Lower lobe of right lung (tissue), 2 donors: ENCODE results near the gene ASB15. TPM values are rescaled to one million over a fixed set of nuclear protein-coding genes. Genes with fewer than 3 reads are reported as not detected.
A peak's percentile ranks its signal among the peaks of the same experiment; 100 is the strongest.

Experiments
- ATAC-seq, 2 donors: fragments of 200-7000 bp; cut with Tn5 transposase; one replicate each; pipeline ENCODE4 v1.9.1; 2020 to 2022; ENCODE audit warnings: mild to moderate bottlenecking in 2 of 2, moderate library complexity in 2 of 2
- DNase-seq: peaks from one replicate; pipeline ENCODE4 v3.0.0-alpha.2; 2020
- H3K27ac ChIP-seq: fragments of 200-600 bp; one replicate; pipeline ENCODE4 v1.8.0; 2022
- H3K27me3 ChIP-seq: fragments of 200-600 bp; one replicate; pipeline ENCODE4 v1.8.0; 2022; ENCODE audit warnings: low read depth
- H3K36me3 ChIP-seq: fragments of 200-600 bp; one replicate; pipeline ENCODE4 v1.8.0; 2022; ENCODE audit warnings: mild to moderate bottlenecking
- H3K4me1 ChIP-seq: fragments of 200-600 bp; one replicate; pipeline ENCODE4 v1.8.0; 2022
- H3K4me3 ChIP-seq: fragments of 200-600 bp; one replicate; pipeline ENCODE4 v1.8.0; 2022; ENCODE audit warnings: mild to moderate bottlenecking
- H3K9me3 ChIP-seq: fragments of 200-600 bp; one replicate; pipeline ENCODE4 v1.8.0; 2022
- CTCF ChIP-seq: fragments of 200-600 bp; IDR thresholded peaks from one replicate; pipeline ENCODE4 v1.8.0; 2022; ENCODE audit warnings: antibody characterized with exemption, mild to moderate bottlenecking
- intact Hi-C: fragments of 100-400 bp; cut with DNase I; formaldehyde crosslinking; loops from one replicate; pipeline ENCODE4 v1.11.0; 2022
- total RNA-seq: library from RNA; stranded (reverse); fragmentation: NEBNext Ultra II Directional; extraction: Animal tissue kit (Norgen Biotek cat#: 25700); gene quantifications from one replicate; pipeline ENCODE4 v1.2.1, GENCODE V29; 2021
- donor health status: DM: no; HTN: yes; CAD: no; lungs with severe emphysema.

ASB15 gene
- total RNA-seq, 1 donor from 2014 or later: not detected

- no peak overlapping the region for H3K27ac ChIP-seq
Observed at GRCh38 chr7:123643495-123644441, 42.1 kb downstream of the ASB15 start.

GRCh38 chr7:123645516-123645915 is 43.9 kb downstream of the ASB15 start:
- Histone ChIP-seq H3K36me3 (no peaks in the 10 kb centered on the region), H3K9me3 (no peaks in the 10 kb centered on the region), H3K27ac (no peak overlapping the region), H3K27me3 (no peaks in the 10 kb centered on the region), H3K4me3 (no peak overlapping the region), H3K4me1 (peaks cover 12% of the 10 kb centered on the region)
- intact Hi-C loops: no loop called here
- TF ChIP-seq CTCF: no peak
- DNase-seq: no peak
- no peak for ATAC-seq

More at GRCh38 chr7:123643495-123644441, 42.1 kb downstream of the ASB15 start:
- H3K36me3 ChIP-seq: no peaks in the 10 kb centered on the region
- TF ChIP-seq CTCF: no peak
- DNase-seq (no peak), ATAC-seq (peak in 1 of 2 donors; percentile 54)
- H3K27me3 ChIP-seq: no peaks in the 10 kb centered on the region
- no peaks in the 10 kb centered on the region for H3K9me3 ChIP-seq
- H3K4me1 ChIP-seq: peaks cover 12% of the 10 kb centered on the region
- no peak overlapping the region for H3K4me3 ChIP-seq
- intact Hi-C loops: no loop called here

- intact Hi-C loops: no loop called here
- Histone ChIP-seq H3K27ac (no peak overlapping the region), H3K36me3 (no peaks in the 10 kb centered on the region), H3K4me1 (peaks cover 12% of the 10 kb centered on the region), H3K4me3 (no peak overlapping the region), H3K27me3 (no peaks in the 10 kb centered on the region), H3K9me3 (no peaks in the 10 kb centered on the region)
- no peak for TF ChIP-seq CTCF
- DNase-seq (no peak), ATAC-seq (no peak)
Observed at GRCh38 chr7:123647106-123647730, 45.6 kb downstream of the ASB15 start.

- intact Hi-C loops: no loop called here
- Histone ChIP-seq H3K4me1 (no peaks in the 10 kb centered on the region), H3K27me3 (no peaks in the 10 kb centered on the region), H3K9me3 (no peaks in the 10 kb centered on the region), H3K4me3 (no peak overlapping the region), H3K27ac (no peak overlapping the region), H3K36me3 (no peaks in the 10 kb centered on the region)
- DNase-seq: no peak
- no peak for TF ChIP-seq CTCF
- no peak for ATAC-seq
Observed at GRCh38 chr7:123649964-123650363, 48.3 kb downstream of the ASB15 start.

GRCh38 chr7:123650595-123650994 is 49.0 kb downstream of the ASB15 start:
- Histone ChIP-seq H3K36me3 (no peaks in the 10 kb centered on the region), H3K4me3 (no peak overlapping the region), H3K9me3 (no peaks in the 10 kb centered on the region), H3K27ac (no peak overlapping the region), H3K4me1 (no peaks in the 10 kb centered on the region), H3K27me3 (no peaks in the 10 kb centered on the region)
- ATAC-seq (no peak), DNase-seq (no peak)
- intact Hi-C loops: no loop called here
- no peak for TF ChIP-seq CTCF
